Smooth muscle cell (in vitro differentiated cells): ENCODE data around the gene ZNF385B. TPM values are rescaled to one million over a fixed set of nuclear protein-coding genes. Genes with fewer than 3 reads are reported as not detected.

Source experiments
- DNase-seq: peaks from one replicate; lab custom pipeline; 2025; ENCODE audit not compliant: unreplicated experiment; lab: John Stamatoyannopoulos, UW
- H2AFZ ChIP-seq: fragments of 200-600 bp; sonication (generic); 2 replicates; pipeline ENCODE4 v1.6.0; 2016; ENCODE audit warnings: antibody characterized with exemption, low read depth, mild to moderate bottlenecking
- H3F3A ChIP-seq: fragments of 200-600 bp; sonication (generic); 2 replicates; pipeline ENCODE4 v1.6.0; 2017; ENCODE audit warnings: antibody characterized with exemption, low read depth
- H3K27ac ChIP-seq: fragments of 200-600 bp; sonication (generic); 2 replicates; pipeline ENCODE4 v1.5.1; 2016; ENCODE audit warnings: low read depth, mild to moderate bottlenecking
- H3K27me3 ChIP-seq: fragments of 200-600 bp; sonication (generic); 2 replicates; pipeline ENCODE4 v1.6.1; 2016; ENCODE audit warnings: low read depth, mild to moderate bottlenecking
- H3K36me3 ChIP-seq: fragments of 200-600 bp; sonication (generic); 2 replicates; pipeline ENCODE4 v1.5.1; 2016; ENCODE audit warnings: low read depth
- H3K4me1 ChIP-seq: fragments of 200-600 bp; sonication (generic); 2 replicates; pipeline ENCODE4 v1.5.1; 2016; ENCODE audit warnings: low read depth
- H3K4me2 ChIP-seq: fragments of 200-600 bp; sonication (generic); 2 replicates; pipeline ENCODE4 v1.6.0; 2016; ENCODE audit warnings: mild to moderate bottlenecking
- H3K4me3 ChIP-seq: fragments of 200-600 bp; sonication (generic); 2 replicates; pipeline ENCODE4 v1.5.1; 2016; ENCODE audit warnings: mild to moderate bottlenecking
- H3K79me2 ChIP-seq: fragments of 200-600 bp; sonication (generic); 2 replicates; pipeline ENCODE4 v1.6.0; 2016; ENCODE audit warnings: low read depth, mild to moderate bottlenecking
- H3K9ac ChIP-seq: fragments of 200-600 bp; sonication (generic); 2 replicates; pipeline ENCODE4 v1.6.0; 2016; ENCODE audit warnings: low read depth
- H3K9me3 ChIP-seq: fragments of 200-600 bp; sonication (generic); replicated peaks from 2 replicates; pipeline ENCODE4 v1.5.1; 2016; ENCODE audit warnings: low read depth
- H4K20me1 ChIP-seq: fragments of 200-600 bp; sonication (generic); 2 replicates; pipeline ENCODE4 v1.6.0; 2016; ENCODE audit warnings: low read depth
- WGBS: methylation state at CpG from one replicate; pipeline ENCODE4 v1.1.7; 2016; ENCODE audit warnings: low lambda C conversion rate; 5-methylcytosine and 5-hydroxymethylcytosine counted together
- polyA plus RNA-seq: library from polyadenylated mRNA; unstranded; fragments of >200 nt; fragmentation: Nextera tagmentation; extraction: Ambion mirVana; gene quantifications from 2 replicates; pipeline ENCODE4 v1.2.1, GENCODE V29; 2016
- total RNA-seq: library from RNA; depleted of rRNA; stranded (reverse); fragments of >200 nt; gene quantifications from 2 replicates; pipeline ENCODE4 v1.2.3, GENCODE V29; 2014
- TF ChIP-seq, protein P1 (sequence below): fragments of 200-600 bp; sonication (generic); IDR thresholded peaks from 2 replicates; pipeline ENCODE4 v1.5.1; 2017; ENCODE audit warnings: borderline replicate concordance, mild to moderate bottlenecking, antibody characterized with exemption; ENCODE audit not compliant: insufficient read depth, poor library complexity, severe bottlenecking

ZNF385B gene
- total and polyA plus RNA-seq, 2 experiments from 2014 or later: 1.4 to 3.2 TPM

DNA sequence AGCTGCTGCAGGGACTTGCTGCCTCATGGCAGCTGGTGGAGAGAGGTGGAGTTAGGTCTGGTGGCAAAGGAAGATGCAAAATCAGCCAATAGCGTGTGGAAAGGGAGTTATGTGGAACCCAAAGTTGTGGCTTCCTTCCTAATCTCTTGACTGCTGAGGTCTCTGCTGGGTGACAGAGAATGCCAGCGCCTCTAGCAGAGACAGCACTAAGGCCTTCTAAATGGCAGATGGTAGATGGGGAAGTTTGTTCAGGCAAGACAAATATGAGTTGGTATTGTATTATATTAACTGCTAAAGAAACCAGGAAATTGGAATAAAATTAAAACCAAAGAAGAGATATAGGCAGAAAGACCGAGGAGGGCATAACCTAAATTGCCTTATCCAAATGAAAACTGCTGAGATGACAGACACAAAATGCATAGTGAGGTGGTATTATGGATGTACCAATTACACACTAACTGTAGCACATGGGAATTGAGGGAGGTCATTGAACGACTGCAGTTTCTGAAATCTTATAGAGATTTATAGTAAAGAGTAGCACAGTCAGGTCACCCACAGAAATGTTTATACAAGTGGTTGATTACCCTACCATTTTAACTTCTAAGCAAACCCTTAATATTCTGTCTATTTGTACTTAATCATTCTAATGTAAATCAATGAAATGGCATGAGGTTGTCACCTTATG lies 350.2 kb downstream of the ZNF385B start:
- Histone ChIP-seq H3K36me3 (no peaks in the 10 kb centered on the region), H3K4me1 (no peaks in the 10 kb centered on the region), H2AFZ (no peak overlapping the region), H3F3A (no peaks in the 10 kb centered on the region), H3K27ac (no peak overlapping the region), H3K27me3 (no peaks in the 10 kb centered on the region), H3K79me2 (no peaks in the 10 kb centered on the region), H3K4me3 (no peak overlapping the region), H3K9ac (no peak overlapping the region), H3K9me3 (no peaks in the 10 kb centered on the region), H4K20me1 (no peaks in the 10 kb centered on the region), H3K4me2 (no peak overlapping the region)
- TF ChIP-seq, protein P1, sequence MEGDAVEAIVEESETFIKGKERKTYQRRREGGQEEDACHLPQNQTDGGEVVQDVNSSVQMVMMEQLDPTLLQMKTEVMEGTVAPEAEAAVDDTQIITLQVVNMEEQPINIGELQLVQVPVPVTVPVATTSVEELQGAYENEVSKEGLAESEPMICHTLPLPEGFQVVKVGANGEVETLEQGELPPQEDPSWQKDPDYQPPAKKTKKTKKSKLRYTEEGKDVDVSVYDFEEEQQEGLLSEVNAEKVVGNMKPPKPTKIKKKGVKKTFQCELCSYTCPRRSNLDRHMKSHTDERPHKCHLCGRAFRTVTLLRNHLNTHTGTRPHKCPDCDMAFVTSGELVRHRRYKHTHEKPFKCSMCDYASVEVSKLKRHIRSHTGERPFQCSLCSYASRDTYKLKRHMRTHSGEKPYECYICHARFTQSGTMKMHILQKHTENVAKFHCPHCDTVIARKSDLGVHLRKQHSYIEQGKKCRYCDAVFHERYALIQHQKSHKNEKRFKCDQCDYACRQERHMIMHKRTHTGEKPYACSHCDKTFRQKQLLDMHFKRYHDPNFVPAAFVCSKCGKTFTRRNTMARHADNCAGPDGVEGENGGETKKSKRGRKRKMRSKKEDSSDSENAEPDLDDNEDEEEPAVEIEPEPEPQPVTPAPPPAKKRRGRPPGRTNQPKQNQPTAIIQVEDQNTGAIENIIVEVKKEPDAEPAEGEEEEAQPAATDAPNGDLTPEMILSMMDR: no peak
- no peak for DNase-seq
- 63% methylated on average over 4 of the region's 4 CpGs for WGBS

DNA sequence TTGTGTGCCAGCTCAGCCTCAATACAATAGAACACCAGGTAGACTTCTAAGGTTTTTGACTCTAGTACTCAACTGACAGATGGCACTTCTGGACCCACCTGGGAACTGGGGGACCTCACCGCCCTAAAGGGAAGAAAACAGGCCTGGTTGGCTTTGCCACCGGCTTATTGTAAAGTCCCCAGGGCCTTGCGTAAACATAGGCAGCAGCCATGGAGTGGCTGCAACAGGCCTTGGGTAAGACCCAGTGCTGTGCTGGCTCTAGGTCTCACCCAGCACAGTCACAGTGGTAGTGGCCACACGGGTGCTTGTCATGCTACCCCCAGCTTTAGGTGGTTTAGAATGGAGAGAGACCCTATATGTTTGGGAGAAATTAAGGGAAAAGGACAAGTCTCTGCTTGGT lies 366.1 kb downstream of the ZNF385B start:
- no peaks in the 10 kb centered on the region for H3K79me2 ChIP-seq
- no peaks in the 10 kb centered on the region for H3F3A ChIP-seq
- WGBS: 94% methylated on average over 4 of the region's 4 CpGs
- no peak for DNase-seq
- no peak overlapping the region for H3K9ac ChIP-seq
- TF ChIP-seq, protein P1: no peak
- no peaks in the 10 kb centered on the region for H3K36me3 ChIP-seq
- H3K4me2 ChIP-seq: no peak overlapping the region
- no peaks in the 10 kb centered on the region for H4K20me1 ChIP-seq
- no peak overlapping the region for H3K27ac ChIP-seq
- no peaks in the 10 kb centered on the region for H3K27me3 ChIP-seq
- H3K4me3 ChIP-seq: no peak overlapping the region
- H3K4me1 ChIP-seq: no peaks in the 10 kb centered on the region
- no peaks in the 10 kb centered on the region for H3K9me3 ChIP-seq
- H2AFZ ChIP-seq: no peak overlapping the region

DNA sequence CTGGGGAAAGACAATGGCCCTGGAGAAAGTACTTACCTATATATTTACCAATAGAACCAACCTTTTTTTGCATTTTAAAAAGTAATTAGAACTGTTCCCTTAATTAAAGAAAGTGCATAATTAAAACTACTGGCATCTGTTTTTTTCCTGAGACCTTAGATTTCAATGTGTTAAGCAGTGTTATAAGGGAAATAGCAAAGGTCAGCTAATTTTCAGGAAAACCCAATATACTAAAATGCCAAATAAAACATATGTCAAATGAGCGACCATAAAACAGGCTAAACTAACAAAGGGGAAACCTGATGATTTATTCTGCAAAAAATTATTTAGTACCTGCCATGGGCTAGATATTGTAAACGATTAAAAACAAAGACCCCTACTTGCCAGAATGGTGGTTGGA lies 372.8 kb downstream of the ZNF385B start:
- H3K79me2 ChIP-seq: no peaks in the 10 kb centered on the region
- no peak overlapping the region for H3K9ac ChIP-seq
- H3K4me3 ChIP-seq: no peak overlapping the region
- no peaks in the 10 kb centered on the region for H3K36me3 ChIP-seq
- 94% methylated on average over 2 of the region's 2 CpGs for WGBS
- H3K4me1 ChIP-seq: no peaks in the 10 kb centered on the region
- no peaks in the 10 kb centered on the region for H3K27me3 ChIP-seq
- no peaks in the 10 kb centered on the region for H4K20me1 ChIP-seq
- no peak for DNase-seq
- no peak overlapping the region for H3K27ac ChIP-seq
- no peaks in the 10 kb centered on the region for H3F3A ChIP-seq
- H3K4me2 ChIP-seq: no peak overlapping the region
- no peaks in the 10 kb centered on the region for H3K9me3 ChIP-seq
- TF ChIP-seq, protein P1: no peak
- no peak overlapping the region for H2AFZ ChIP-seq
